ENCODE data around the gene CCDC54.

DNA sequence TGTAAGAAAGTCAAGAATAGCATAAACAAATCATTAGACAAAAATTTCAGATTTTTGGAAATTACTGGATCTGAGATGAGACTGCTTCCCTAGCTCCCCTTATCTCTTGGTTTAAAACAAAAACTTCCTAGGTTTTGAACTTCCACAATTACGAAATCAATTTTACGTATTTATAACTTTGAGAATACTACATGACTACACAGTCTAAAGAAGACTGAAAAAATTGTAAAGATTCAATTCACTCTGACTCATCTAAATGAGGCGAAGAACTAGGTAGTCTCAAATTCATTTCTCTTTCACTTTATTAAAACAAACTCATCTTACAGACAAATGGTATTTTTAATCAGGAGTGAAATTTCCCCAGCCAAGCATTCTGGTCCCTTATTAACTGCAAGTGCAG, 10.3 kb downstream of the CCDC54 start:
- TF ChIP-seq, protein P1, sequence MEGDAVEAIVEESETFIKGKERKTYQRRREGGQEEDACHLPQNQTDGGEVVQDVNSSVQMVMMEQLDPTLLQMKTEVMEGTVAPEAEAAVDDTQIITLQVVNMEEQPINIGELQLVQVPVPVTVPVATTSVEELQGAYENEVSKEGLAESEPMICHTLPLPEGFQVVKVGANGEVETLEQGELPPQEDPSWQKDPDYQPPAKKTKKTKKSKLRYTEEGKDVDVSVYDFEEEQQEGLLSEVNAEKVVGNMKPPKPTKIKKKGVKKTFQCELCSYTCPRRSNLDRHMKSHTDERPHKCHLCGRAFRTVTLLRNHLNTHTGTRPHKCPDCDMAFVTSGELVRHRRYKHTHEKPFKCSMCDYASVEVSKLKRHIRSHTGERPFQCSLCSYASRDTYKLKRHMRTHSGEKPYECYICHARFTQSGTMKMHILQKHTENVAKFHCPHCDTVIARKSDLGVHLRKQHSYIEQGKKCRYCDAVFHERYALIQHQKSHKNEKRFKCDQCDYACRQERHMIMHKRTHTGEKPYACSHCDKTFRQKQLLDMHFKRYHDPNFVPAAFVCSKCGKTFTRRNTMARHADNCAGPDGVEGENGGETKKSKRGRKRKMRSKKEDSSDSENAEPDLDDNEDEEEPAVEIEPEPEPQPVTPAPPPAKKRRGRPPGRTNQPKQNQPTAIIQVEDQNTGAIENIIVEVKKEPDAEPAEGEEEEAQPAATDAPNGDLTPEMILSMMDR (IDR thresholded peaks at IDR 0.05; ENCODE audit: insufficient read depth, low read depth, low read length), result no peak
- TF ChIP-seq EZH2 (IDR thresholded peaks at IDR 0.05; ENCODE audit: insufficient read depth, low read length), result no peak

All from astrocyte (in vitro differentiated cells and primary cell).